Endothelial cell (in vitro differentiated cells): ENCODE measurements around the gene KCNMB2. TPM values are rescaled to one million over a fixed set of nuclear protein-coding genes. Genes with fewer than 3 reads are reported as not detected.

Experiments
- DNase-seq: peaks from one replicate; pipeline ENCODE4 v3.0.0; 2021; ENCODE audit warnings: low spot score
- H3K27ac Mint-ChIP-seq: one replicate; pipeline ENCODE4 v1.8.0; 2021; ENCODE audit warnings: mixed read lengths, inconsistent platforms; ENCODE audit not compliant: unreplicated experiment
- H3K27me3 Mint-ChIP-seq: one replicate; pipeline ENCODE4 v1.8.0; 2021; ENCODE audit warnings: mild to moderate bottlenecking, moderate library complexity, mixed read lengths, inconsistent platforms; ENCODE audit not compliant: unreplicated experiment
- H3K36me3 Mint-ChIP-seq: one replicate; pipeline ENCODE4 v1.8.0; 2021; ENCODE audit warnings: mild to moderate bottlenecking, low read depth, mixed read lengths, inconsistent platforms; ENCODE audit not compliant: unreplicated experiment
- H3K4me1 Mint-ChIP-seq: one replicate; pipeline ENCODE4 v1.8.0; 2021; ENCODE audit warnings: mild to moderate bottlenecking, mixed read lengths, inconsistent platforms; ENCODE audit not compliant: unreplicated experiment
- H3K4me3 Mint-ChIP-seq: one replicate; pipeline ENCODE4 v1.8.0; 2021; ENCODE audit warnings: mild to moderate bottlenecking, mixed read lengths, inconsistent platforms; ENCODE audit not compliant: unreplicated experiment
- H3K9me3 Mint-ChIP-seq: one replicate; pipeline ENCODE4 v1.8.0; 2021; ENCODE audit warnings: mixed read lengths, inconsistent platforms; ENCODE audit not compliant: unreplicated experiment
- CTCF ChIP-seq: fragments of 200-600 bp; sonication (generic); IDR thresholded peaks from one replicate; pipeline ENCODE4 v1.5.0; 2021; ENCODE audit warnings: antibody characterized with exemption; ENCODE audit not compliant: unreplicated experiment
- total RNA-seq: library from RNA; stranded (reverse); fragmentation: NEBNext Ultra II Directional; extraction: Animal tissue kit (Norgen Biotek cat#: 25700); gene quantifications from one replicate; pipeline ENCODE4 v1.2.1, GENCODE V29; 2021; ENCODE audit not compliant: unreplicated experiment

Gene KCNMB2
- total RNA-seq, 1 donor from 2014 or later: not detected

DNA sequence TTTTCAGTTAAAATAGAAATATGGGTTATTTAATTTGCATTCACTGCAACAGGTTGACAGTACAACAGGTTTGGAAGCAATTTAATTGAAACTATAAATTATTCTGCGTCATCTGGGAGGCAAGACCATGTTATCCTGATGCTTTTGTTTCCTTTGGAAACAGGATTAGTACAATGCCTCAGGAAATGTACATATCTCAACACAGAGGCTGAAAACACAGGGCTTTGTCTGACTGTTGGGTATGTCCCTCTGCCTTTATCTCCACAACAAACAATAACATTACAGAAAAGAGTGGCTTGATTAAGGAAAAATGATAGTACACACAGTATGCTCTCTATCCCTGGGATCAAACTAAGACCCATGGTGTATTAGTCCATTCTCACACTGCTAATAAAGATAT, 95.7 kb downstream of the KCNMB2 start:
- peaks cover 1% of the 10 kb centered on the region for H3K27me3 Mint-ChIP-seq
- no peak for TF ChIP-seq CTCF
- no peak overlapping the region for H3K4me3 Mint-ChIP-seq
- H3K4me1 Mint-ChIP-seq: peaks cover 3% of the 10 kb centered on the region
- H3K9me3 Mint-ChIP-seq: peaks cover 6% of the 10 kb centered on the region
- no peak for DNase-seq
- H3K27ac Mint-ChIP-seq: peak overlapping the region; percentile 62
- peaks cover 3% of the 10 kb centered on the region for H3K36me3 Mint-ChIP-seq

DNA sequence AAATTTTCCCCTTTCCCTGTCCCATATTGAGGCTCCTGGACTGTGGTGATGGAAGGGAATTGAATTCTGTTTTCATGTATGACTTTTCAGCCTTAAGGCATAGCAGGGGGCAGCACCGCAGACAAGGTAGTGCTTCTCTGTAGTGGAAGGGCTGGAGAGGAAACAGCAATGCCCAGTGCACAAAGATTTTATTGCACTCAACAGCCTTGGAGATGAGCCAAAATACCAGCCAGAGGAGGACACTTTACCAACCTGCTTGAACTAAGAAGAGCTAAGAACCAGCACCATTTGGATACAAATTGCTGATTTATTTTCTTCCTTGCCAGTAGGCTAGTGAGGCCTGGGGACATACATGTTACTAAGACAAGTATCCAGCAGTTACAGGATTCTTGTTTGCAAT, 98.7 kb downstream of the KCNMB2 start:
- DNase-seq: no peak
- H3K4me1 Mint-ChIP-seq: peaks cover 3% of the 10 kb centered on the region
- peaks cover 1% of the 10 kb centered on the region for H3K27me3 Mint-ChIP-seq
- peaks cover 3% of the 10 kb centered on the region for H3K36me3 Mint-ChIP-seq
- peaks cover 6% of the 10 kb centered on the region for H3K9me3 Mint-ChIP-seq
- no peak overlapping the region for H3K4me3 Mint-ChIP-seq
- no peak for TF ChIP-seq CTCF
- no peak overlapping the region for H3K27ac Mint-ChIP-seq

- no peaks in the 10 kb centered on the region for H3K4me1 Mint-ChIP-seq
- H3K27ac Mint-ChIP-seq: no peak overlapping the region
- peaks cover 6% of the 10 kb centered on the region for H3K9me3 Mint-ChIP-seq
- H3K4me3 Mint-ChIP-seq: no peak overlapping the region
- TF ChIP-seq CTCF: no peak
- peaks cover 3% of the 10 kb centered on the region for H3K36me3 Mint-ChIP-seq
- no peak for DNase-seq
- peaks cover 1% of the 10 kb centered on the region for H3K27me3 Mint-ChIP-seq
Observed at GRCh38 chr3:178637802-178638201, 101.6 kb downstream of the KCNMB2 start.

DNA sequence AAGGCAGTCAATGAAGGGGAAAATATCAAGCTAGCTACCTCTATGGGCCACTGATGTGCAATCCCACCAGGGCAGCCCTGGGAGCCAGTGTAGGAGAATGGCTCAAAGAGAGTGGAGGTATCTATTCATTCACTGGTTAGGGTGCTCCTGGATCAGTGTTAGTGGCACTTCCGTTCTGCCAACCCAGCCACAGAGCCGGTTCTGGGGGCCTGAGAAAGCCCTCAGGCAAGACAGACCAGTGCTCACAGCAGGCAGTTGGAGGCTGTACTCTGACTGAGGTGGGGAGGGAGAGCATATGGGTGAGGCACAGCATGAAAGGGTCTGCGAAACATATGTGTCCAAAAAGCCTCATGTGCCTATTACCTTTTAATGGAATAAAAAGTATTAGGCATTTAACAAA, 109.3 kb downstream of the KCNMB2 start:
- no peaks in the 10 kb centered on the region for H3K36me3 Mint-ChIP-seq
- H3K27ac Mint-ChIP-seq: no peak overlapping the region
- TF ChIP-seq CTCF: no peak
- DNase-seq: no peak
- no peak overlapping the region for H3K4me3 Mint-ChIP-seq
- H3K4me1 Mint-ChIP-seq: no peaks in the 10 kb centered on the region
- no peaks in the 10 kb centered on the region for H3K27me3 Mint-ChIP-seq
- no peaks in the 10 kb centered on the region for H3K9me3 Mint-ChIP-seq

DNA sequence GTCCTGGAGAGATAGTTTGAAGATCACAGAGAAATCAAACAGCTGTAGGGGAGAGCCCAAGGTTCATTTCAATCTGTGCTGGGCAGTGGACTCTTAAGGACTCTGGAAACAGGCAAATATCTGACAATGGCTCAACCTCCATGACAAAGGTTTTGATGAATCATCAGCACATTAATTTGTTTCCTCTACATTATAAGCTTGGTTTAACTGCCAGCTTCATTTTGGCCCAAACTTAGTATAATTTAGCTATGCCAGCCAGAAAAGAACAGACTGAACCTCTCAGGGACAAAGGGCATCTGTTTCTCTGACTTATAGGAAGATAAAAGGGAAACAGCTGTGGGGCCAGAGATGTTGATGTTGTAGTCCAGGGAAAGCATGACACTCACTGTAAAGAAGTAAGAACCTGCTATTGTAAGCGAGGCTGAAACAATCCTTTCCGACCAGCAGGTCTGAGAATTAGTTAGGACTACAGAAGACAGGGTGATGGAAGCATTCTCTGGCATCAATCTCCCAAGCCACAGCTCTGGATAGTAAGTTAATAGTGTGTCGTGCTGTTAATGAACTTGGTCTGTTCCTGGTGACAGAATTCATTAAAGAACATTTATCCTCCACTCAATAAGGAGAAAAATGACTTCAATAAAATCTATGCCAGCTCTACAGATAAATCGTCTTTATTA, 110.1 kb downstream of the KCNMB2 start:
- DNase-seq: no peak
- no peaks in the 10 kb centered on the region for H3K9me3 Mint-ChIP-seq
- H3K4me1 Mint-ChIP-seq: no peaks in the 10 kb centered on the region
- H3K27me3 Mint-ChIP-seq: no peaks in the 10 kb centered on the region
- no peak overlapping the region for H3K4me3 Mint-ChIP-seq
- H3K27ac Mint-ChIP-seq: no peak overlapping the region
- TF ChIP-seq CTCF: no peak
- H3K36me3 Mint-ChIP-seq: no peaks in the 10 kb centered on the region
